HS-27A (cell line): ENCODE measurements around the gene CES4A.
A peak's percentile ranks its signal among the peaks of the same experiment; 100 is the strongest.
"Not testable (repeated sequence)": the region's sequence is repeated elsewhere in the genome, so short reads cannot be mapped to it uniquely, and the experiment has no call there.

Experiments used
- DNase-seq: peaks from one replicate; pipeline ENCODE4 v3.0.0-alpha.2; 2012; ENCODE audit warnings: low read depth, missing footprints

Gene CES4A

GRCh38 chr16:67022531-67023214 lies 34.3 kb downstream of the CES4A start:
- DNase-seq: no peak

- no peak for DNase-seq
Measured at GRCh38 chr16:67023689-67024088, 35.3 kb downstream of the CES4A start.

- no peak for DNase-seq
Measured at GRCh38 chr16:67024384-67025209, 36.2 kb downstream of the CES4A start.

- no peak for DNase-seq
Measured at GRCh38 chr16:67025210-67025550, 36.8 kb downstream of the CES4A start.

GRCh38 chr16:67026570-67026969 lies 38.2 kb downstream of the CES4A start:
- DNase-seq: no peak

- DNase-seq: no peak
Measured at GRCh38 chr16:67027046-67027445, 38.7 kb downstream of the CES4A start.

GRCh38 chr16:67028167-67028695 lies 39.8 kb downstream of the CES4A start:
- no peak for DNase-seq

GRCh38 chr16:67028696-67029253 lies 40.4 kb downstream of the CES4A start, which contains the start of gene CBFB:
CBFB (plus strand) TSS chr16:67029149; CDS start chr16:67029408, 259 bp downstream.
- peak; percentile 81 for DNase-seq

GRCh38 chr16:67029254-67030096 lies 41.1 kb downstream of the CES4A start:
- DNase-seq: no peak

- no peak for DNase-seq
Measured at GRCh38 chr16:67030221-67030962, 42.0 kb downstream of the CES4A start.

- no peak for DNase-seq
Measured at GRCh38 chr16:67034487-67034886, 46.1 kb downstream of the CES4A start.

GRCh38 chr16:67035364-67035763 lies 47.0 kb downstream of the CES4A start:
- DNase-seq: no peak

GRCh38 chr16:67036323-67036741 lies 47.9 kb downstream of the CES4A start:
- DNase-seq: no peak

- no peak for DNase-seq
Measured at GRCh38 chr16:67039260-67040020, 51.1 kb downstream of the CES4A start.

- no peak for DNase-seq
Measured at GRCh38 chr16:67040166-67040565, 51.8 kb downstream of the CES4A start.

GRCh38 chr16:67040906-67041305 lies 52.5 kb downstream of the CES4A start:
- no peak for DNase-seq

- not testable (repeated sequence) for DNase-seq
Measured at GRCh38 chr16:67041520-67041919, 53.1 kb downstream of the CES4A start.

GRCh38 chr16:67043420-67043819 lies 55.0 kb downstream of the CES4A start:
- no peak for DNase-seq

GRCh38 chr16:67050796-67051195 lies 62.4 kb downstream of the CES4A start:
- no peak for DNase-seq

- no peak for DNase-seq
Measured at GRCh38 chr16:67052399-67052798, 64.0 kb downstream of the CES4A start.
